Measurements from ENCODE around the gene ARFGAP2.
A peak's percentile ranks its signal among the peaks of the same experiment; 100 is the strongest.

ARFGAP2 gene

GRCh38 chr11:47154616-47155570 is 21.8 kb downstream of the ARFGAP2 start:
- TF ChIP-seq, protein P1, sequence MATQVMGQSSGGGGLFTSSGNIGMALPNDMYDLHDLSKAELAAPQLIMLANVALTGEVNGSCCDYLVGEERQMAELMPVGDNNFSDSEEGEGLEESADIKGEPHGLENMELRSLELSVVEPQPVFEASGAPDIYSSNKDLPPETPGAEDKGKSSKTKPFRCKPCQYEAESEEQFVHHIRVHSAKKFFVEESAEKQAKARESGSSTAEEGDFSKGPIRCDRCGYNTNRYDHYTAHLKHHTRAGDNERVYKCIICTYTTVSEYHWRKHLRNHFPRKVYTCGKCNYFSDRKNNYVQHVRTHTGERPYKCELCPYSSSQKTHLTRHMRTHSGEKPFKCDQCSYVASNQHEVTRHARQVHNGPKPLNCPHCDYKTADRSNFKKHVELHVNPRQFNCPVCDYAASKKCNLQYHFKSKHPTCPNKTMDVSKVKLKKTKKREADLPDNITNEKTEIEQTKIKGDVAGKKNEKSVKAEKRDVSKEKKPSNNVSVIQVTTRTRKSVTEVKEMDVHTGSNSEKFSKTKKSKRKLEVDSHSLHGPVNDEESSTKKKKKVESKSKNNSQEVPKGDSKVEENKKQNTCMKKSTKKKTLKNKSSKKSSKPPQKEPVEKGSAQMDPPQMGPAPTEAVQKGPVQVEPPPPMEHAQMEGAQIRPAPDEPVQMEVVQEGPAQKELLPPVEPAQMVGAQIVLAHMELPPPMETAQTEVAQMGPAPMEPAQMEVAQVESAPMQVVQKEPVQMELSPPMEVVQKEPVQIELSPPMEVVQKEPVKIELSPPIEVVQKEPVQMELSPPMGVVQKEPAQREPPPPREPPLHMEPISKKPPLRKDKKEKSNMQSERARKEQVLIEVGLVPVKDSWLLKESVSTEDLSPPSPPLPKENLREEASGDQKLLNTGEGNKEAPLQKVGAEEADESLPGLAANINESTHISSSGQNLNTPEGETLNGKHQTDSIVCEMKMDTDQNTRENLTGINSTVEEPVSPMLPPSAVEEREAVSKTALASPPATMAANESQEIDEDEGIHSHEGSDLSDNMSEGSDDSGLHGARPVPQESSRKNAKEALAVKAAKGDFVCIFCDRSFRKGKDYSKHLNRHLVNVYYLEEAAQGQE (IDR thresholded peaks at IDR 0.05; ENCODE audit: low read depth) = no peak
- TF ChIP-seq EP300 (IDR thresholded peaks at IDR 0.05; ENCODE audit: borderline replicate concordance) (no peak), TAF1 (IDR thresholded peaks at IDR 0.05; ENCODE audit: low read depth) (no peak), FOXM1 (IDR thresholded peaks at IDR 0.05; ENCODE audit: borderline replicate concordance, low read depth) (no peak), NFIC (IDR thresholded peaks at IDR 0.05) (no peak), CEBPB (IDR thresholded peaks at IDR 0.05) (no peak), YY1 (IDR thresholded peaks at IDR 0.05; ENCODE audit: low read depth) (no peak), EGR1 (IDR thresholded peaks at IDR 0.05) (no peak), CREB1 (IDR thresholded peaks at IDR 0.05; ENCODE audit: low read depth) (no peak), TEAD4 (IDR thresholded peaks at IDR 0.05) (no peak), RAD21 (IDR thresholded peaks at IDR 0.05; ENCODE audit: low read depth) (no peak), USF1 (IDR thresholded peaks at IDR 0.05) (no peak), TCF12 (IDR thresholded peaks at IDR 0.05; ENCODE audit: low read depth) (no peak), ZBTB7A (IDR thresholded peaks at IDR 0.05; ENCODE audit: low read depth) (no peak)
- TF ChIP-seq, protein P2, sequence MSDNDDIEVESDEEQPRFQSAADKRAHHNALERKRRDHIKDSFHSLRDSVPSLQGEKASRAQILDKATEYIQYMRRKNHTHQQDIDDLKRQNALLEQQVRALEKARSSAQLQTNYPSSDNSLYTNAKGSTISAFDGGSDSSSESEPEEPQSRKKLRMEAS (IDR thresholded peaks at IDR 0.05) = no peak

- TF ChIP-seq RAD21 (IDR thresholded peaks at IDR 0.05; ENCODE audit: low read depth) = peak; percentile 96
- TF ChIP-seq EGR1 (IDR thresholded peaks at IDR 0.05) = no peak
Observed at GRCh38 chr11:47152953-47153950, 23.4 kb downstream of the ARFGAP2 start.

- TF ChIP-seq, protein P2 (IDR thresholded peaks at IDR 0.05) = no peak
- TF ChIP-seq NFIC (IDR thresholded peaks at IDR 0.05) (no peak), CEBPB (IDR thresholded peaks at IDR 0.05) (no peak), TEAD4 (IDR thresholded peaks at IDR 0.05) (no peak), YY1 (IDR thresholded peaks at IDR 0.05; ENCODE audit: low read depth) (no peak)
Observed at GRCh38 chr11:47152126-47152952, 24.3 kb downstream of the ARFGAP2 start.

DNA sequence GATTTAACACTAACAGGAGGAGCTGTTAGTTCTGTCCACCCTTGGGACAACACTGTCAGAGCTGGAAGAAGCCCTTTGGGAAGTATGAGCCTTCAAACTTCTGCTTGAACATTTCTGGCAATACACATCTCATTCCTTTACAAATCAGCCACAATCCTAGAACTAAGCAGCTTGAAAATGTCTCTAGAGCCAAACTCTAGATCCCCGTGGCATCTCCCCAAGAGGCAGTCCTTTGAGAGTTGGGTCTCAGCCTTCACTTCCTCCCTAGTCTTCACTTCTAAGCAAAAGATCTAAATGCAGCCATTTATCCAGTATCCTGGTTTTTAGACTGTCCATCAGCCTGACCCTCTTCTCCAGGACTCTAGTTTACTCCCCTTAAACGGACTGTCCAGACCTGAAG is 26.9 kb downstream of the ARFGAP2 start:
- TF ChIP-seq ZBTB7A (IDR thresholded peaks at IDR 0.05; ENCODE audit: low read depth) = no peak
- no peak for TF ChIP-seq TCF12 (IDR thresholded peaks at IDR 0.05; ENCODE audit: low read depth)
- TF ChIP-seq, protein P1 (IDR thresholded peaks at IDR 0.05; ENCODE audit: low read depth) = no peak
- no peak for TF ChIP-seq TEAD4 (IDR thresholded peaks at IDR 0.05)
- no peak for TF ChIP-seq YY1 (IDR thresholded peaks at IDR 0.05; ENCODE audit: low read depth)
- no peak for TF ChIP-seq EP300 (IDR thresholded peaks at IDR 0.05; ENCODE audit: borderline replicate concordance)
- no peak for TF ChIP-seq TAF1 (IDR thresholded peaks at IDR 0.05; ENCODE audit: low read depth)
- no peak for TF ChIP-seq EGR1 (IDR thresholded peaks at IDR 0.05)
- no peak for TF ChIP-seq FOXM1 (IDR thresholded peaks at IDR 0.05; ENCODE audit: borderline replicate concordance, low read depth)
- TF ChIP-seq CEBPB (IDR thresholded peaks at IDR 0.05) = no peak

- TF ChIP-seq TCF12 (IDR thresholded peaks at IDR 0.05; ENCODE audit: low read depth) (no peak), FOXM1 (IDR thresholded peaks at IDR 0.05; ENCODE audit: borderline replicate concordance, low read depth) (no peak), YY1 (IDR thresholded peaks at IDR 0.05; ENCODE audit: low read depth) (no peak), TAF1 (IDR thresholded peaks at IDR 0.05; ENCODE audit: low read depth) (no peak), NFIC (IDR thresholded peaks at IDR 0.05) (no peak), EP300 (IDR thresholded peaks at IDR 0.05; ENCODE audit: borderline replicate concordance) (no peak), USF1 (IDR thresholded peaks at IDR 0.05) (peak; percentile 24; the same call in 1 of the 2 replicates)
- TF ChIP-seq, protein P2 (IDR thresholded peaks at IDR 0.05) = peak; percentile 48; the same call in 1 of the 2 replicates
Observed at GRCh38 chr11:47148903-47149531, 27.7 kb downstream of the ARFGAP2 start.
